SK-N-SH (cell line): ENCODE data around the gene EPHA3. TPM values are rescaled to one million over a fixed set of nuclear protein-coding genes. Genes with fewer than 3 reads are reported as not detected.

Experiments used
- CTCF ChIA-PET: fragments of 300-600, 350-600 bp; formaldehyde crosslinking; extraction: SDS; loops from one replicate; lab custom pipeline; 2021; lab: Yijun Ruan, JAX
- POLR2A ChIA-PET: fragments of 350-600 bp; sonication (Branson Sonifier 250); formaldehyde crosslinking; extraction: SDS; loops from one replicate; lab custom pipeline; 2020; ENCODE audit warnings: antibody characterized with exemption, inconsistent platforms; lab: Yijun Ruan, JAX
- DNase-seq: peaks from one replicate; pipeline ENCODE4 v3.0.0; 2012
- H2AFZ ChIP-seq: fragments of 200-600 bp; sonication (generic); 2 replicates; pipeline ENCODE4 v1.8.1; 2016; ENCODE audit warnings: antibody characterized with exemption, mild to moderate bottlenecking, low read depth
- H3F3A ChIP-seq: fragments of 200-600 bp; sonication (generic); replicated peaks from 2 replicates; pipeline ENCODE3; 2016; ENCODE audit warnings: antibody characterized with exemption, mild to moderate bottlenecking; ENCODE audit not compliant: insufficient read depth
- H3K27ac ChIP-seq, 2 experiments: fragments of 200-500 bp in 1 of 2; fragments of 200-600 bp in 1 of 2; sonication (Bioruptor generic) in 1 of 2; sonication (generic), shearing (Covaris generic) in 1 of 2; 2 replicates each; pipeline versions ENCODE4 v1.5.1 to v1.6.1; 2014 to 2016; ENCODE audit warnings: low read depth in 2 of 2, inconsistent platforms in 1 of 2, low read length in 1 of 2, mild to moderate bottlenecking in 1 of 2, mixed read lengths in 1 of 2
- H3K27me3 ChIP-seq: fragments of 200-600 bp; sonication (generic), shearing (Covaris generic); 2 replicates; pipeline ENCODE4 v1.6.1; 2016; ENCODE audit warnings: mixed run types; ENCODE audit not compliant: insufficient read depth
- H3K36me3 ChIP-seq, 2 experiments: fragments of 200-500 bp in 1 of 2; fragments of 200-600 bp in 1 of 2; sonication (Bioruptor generic) in 1 of 2; sonication (generic) in 1 of 2; replicated peaks in 1 of 2; 2 replicates each; pipeline versions ENCODE3 to v1.5.1; 2014 to 2016; ENCODE audit warnings: low read length in 1 of 2, mild to moderate bottlenecking in 1 of 2; ENCODE audit not compliant: insufficient read depth in 2 of 2, control insufficient read depth in 1 of 2
- H3K4me1 ChIP-seq, 2 experiments: fragments of 200-500 bp in 1 of 2; fragments of 200-600 bp in 1 of 2; sonication (Bioruptor generic) in 1 of 2; sonication (generic), shearing (Covaris generic) in 1 of 2; 2 replicates each; pipeline versions ENCODE4 v1.5.1 to v1.6.1; 2014 to 2016; ENCODE audit warnings: low read depth in 1 of 2, low read length in 1 of 2, mixed run types in 1 of 2; ENCODE audit not compliant: insufficient read depth in 2 of 2, control insufficient read depth in 1 of 2
- H3K4me2 ChIP-seq: fragments of 200-600 bp; sonication (generic), shearing (Covaris generic); 2 replicates; pipeline ENCODE4 v1.6.1; 2017; ENCODE audit warnings: mixed run types
- H3K4me3 ChIP-seq, 2 experiments: fragments of 200-500 bp in 1 of 2; fragments of 200-600 bp in 1 of 2; sonication (Bioruptor generic) in 1 of 2; sonication (generic), shearing (Covaris generic) in 1 of 2; 2 replicates each; pipeline versions ENCODE4 v1.5.1 to v1.8.1; 2014 to 2016; ENCODE audit warnings: low read depth in 2 of 2, inconsistent platforms in 1 of 2, low read length in 1 of 2, mild to moderate bottlenecking in 1 of 2, mixed read lengths in 1 of 2, moderate library complexity in 1 of 2
- H3K79me2 ChIP-seq: fragments of 200-600 bp; sonication (generic); 2 replicates; pipeline ENCODE4 v1.8.1; 2017; ENCODE audit warnings: mild to moderate bottlenecking; ENCODE audit not compliant: insufficient read depth
- H3K9ac ChIP-seq: fragments of 200-600 bp; sonication (generic); 2 replicates; pipeline ENCODE4 v1.6.1; 2017; ENCODE audit warnings: mixed run types
- H3K9me2 ChIP-seq: fragments of 200-600 bp; sonication (generic); 2 replicates; pipeline ENCODE4 v1.6.1; 2017; ENCODE audit warnings: mixed run types
- H3K9me3 ChIP-seq: fragments of 200-600 bp; sonication (generic); 2 replicates; pipeline ENCODE4 v1.6.1; 2017; ENCODE audit warnings: mixed run types, mild to moderate bottlenecking, moderate library complexity
- H4K20me1 ChIP-seq: fragments of 200-600 bp; sonication (generic); 2 replicates; pipeline ENCODE4 v1.6.1; 2017; ENCODE audit warnings: mild to moderate bottlenecking, mixed run types; ENCODE audit not compliant: insufficient read depth
- CHD2 ChIP-seq: fragments of 150-350 bp; IDR thresholded peaks from 2 replicates; pipeline ENCODE4 v1.6.1; 2018; ENCODE audit warnings: low read length; ENCODE audit not compliant: partially characterized antibody
- CTCF ChIP-seq: fragments of 200-600 bp; sonication (generic); IDR thresholded peaks from 2 replicates; pipeline ENCODE4 v1.6.1; 2017; ENCODE audit warnings: antibody characterized with exemption, mild to moderate bottlenecking, moderate library complexity
- ELF1 ChIP-seq: IDR thresholded peaks from 2 replicates; pipeline ENCODE4 v1.4.0; 2012
- EP300 ChIP-seq, 2 experiments: IDR thresholded peaks; 2 replicates each; pipeline versions ENCODE4 v1.4.0 to v1.6.1; 2012; ENCODE audit warnings: borderline replicate concordance in 1 of 2, low read depth in 1 of 2, low read length in 1 of 2
- FOXJ3 ChIP-seq: sonication (generic); formaldehyde crosslinking; IDR thresholded peaks from 2 replicates; pipeline ENCODE4 v1.5.1; 2020; ENCODE audit warnings: mild to moderate bottlenecking, missing genetic modification reagents
- GATA2 ChIP-seq: sonication (generic); formaldehyde crosslinking; IDR thresholded peaks from 2 replicates; pipeline ENCODE4 v1.5.0; 2020; ENCODE audit warnings: mild to moderate bottlenecking, missing genetic modification reagents
- JUND ChIP-seq: IDR thresholded peaks from 2 replicates; pipeline ENCODE4 v1.4.0; 2012
- MEF2A ChIP-seq: IDR thresholded peaks from 2 replicates; pipeline ENCODE4 v1.4.0; 2012; ENCODE audit warnings: low read depth, borderline replicate concordance
- NFIC ChIP-seq: IDR thresholded peaks from 2 replicates; pipeline ENCODE4 v1.4.0; 2012; ENCODE audit warnings: borderline replicate concordance
- NRF1 ChIP-seq: IDR thresholded peaks from 2 replicates; pipeline ENCODE4 v1.6.1; 2012; ENCODE audit warnings: low read depth, mild to moderate bottlenecking, low read length
- PBX3 ChIP-seq: IDR thresholded peaks from 2 replicates; pipeline ENCODE4; 2012
- POLR2AphosphoS5 ChIP-seq: IDR thresholded peaks from 2 replicates; pipeline ENCODE4 v1.6.1; 2012; ENCODE audit warnings: low read depth, low read length
- RFX5 ChIP-seq: IDR thresholded peaks from 2 replicates; pipeline ENCODE4 v1.6.1; 2012; ENCODE audit warnings: mild to moderate bottlenecking, improper control_type of control experiment, low read length
- RXRA ChIP-seq: IDR thresholded peaks from 2 replicates; pipeline ENCODE4 v1.4.0; 2012; ENCODE audit warnings: low read depth, mild to moderate bottlenecking, borderline replicate concordance
- TAF1 ChIP-seq: IDR thresholded peaks from 2 replicates; pipeline ENCODE4 v1.6.1; 2012; ENCODE audit warnings: low read depth, mild to moderate bottlenecking, low read length, moderate library complexity, borderline replicate concordance
- TCF12 ChIP-seq: IDR thresholded peaks from 2 replicates; pipeline ENCODE4 v1.4.0; 2012
- USF1 ChIP-seq: IDR thresholded peaks from 2 replicates; pipeline ENCODE4 v1.4.0; 2012; ENCODE audit warnings: low read depth, borderline replicate concordance
- WGBS: methylation state at CpG from one replicate; pipeline ENCODE4 v1.1.6; 2017; ENCODE audit warnings: low lambda C conversion rate; 5-methylcytosine and 5-hydroxymethylcytosine counted together
- polyA plus RNA-seq, 3 experiments: library from polyadenylated mRNA; depleted of rRNA; stranded (reverse); fragments of >200 nt; gene quantifications; 2 replicates each; pipeline ENCODE4 v1.2.3, GENCODE V29; 2012
- TF ChIP-seq, protein P1 (sequence below): IDR thresholded peaks from 2 replicates; pipeline ENCODE4 v1.4.0; 2012; ENCODE audit warnings: low read depth

The EPHA3 gene
- polyA plus RNA-seq, 1 of the 3 experiments (the other 2 are of a cell fraction) = not detected

DNA sequence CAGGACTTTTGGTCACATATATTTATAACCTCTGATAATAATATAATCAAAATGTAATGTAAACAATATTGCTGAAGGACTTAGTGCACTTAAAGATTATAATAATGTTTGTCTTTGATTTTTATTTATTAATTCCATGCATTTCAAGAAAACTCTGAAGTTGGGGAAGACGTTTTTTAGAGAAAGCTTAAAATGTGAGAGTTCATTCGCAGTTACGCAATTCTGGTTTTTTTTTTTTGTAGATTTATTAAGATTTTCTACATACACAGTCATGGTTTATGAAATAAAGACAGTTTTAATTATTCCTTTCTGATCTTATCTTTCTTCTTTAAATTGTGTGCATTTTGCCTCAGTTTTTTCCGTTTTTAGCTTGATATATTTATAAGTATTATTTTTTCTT lies 204.7 kb downstream of the EPHA3 start:
- H3K4me3 ChIP-seq = no peak overlapping the region
- H3K9ac ChIP-seq = no peak overlapping the region
- no peak overlapping the region for H3K27ac ChIP-seq
- TF ChIP-seq JUND (no peak), FOXJ3 (CRISPR knock-in tag) (no peak), PBX3 (no peak), CHD2 (no peak), POLR2AphosphoS5 (no peak), ELF1 (no peak), TCF12 (no peak), NRF1 (no peak), NFIC (no peak), GATA2 (CRISPR knock-in tag) (no peak), EP300 (IDR thresholded peaks at IDR 0.05; ENCODE audit: borderline replicate concordance in 1 of 2, low read depth in 1 of 2, low read length in 1 of 2) (no peak), MEF2A (no peak), USF1 (no peak), RFX5 (no peak), RXRA (no peak)
- TF ChIP-seq, protein P1, sequence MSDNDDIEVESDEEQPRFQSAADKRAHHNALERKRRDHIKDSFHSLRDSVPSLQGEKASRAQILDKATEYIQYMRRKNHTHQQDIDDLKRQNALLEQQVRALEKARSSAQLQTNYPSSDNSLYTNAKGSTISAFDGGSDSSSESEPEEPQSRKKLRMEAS = no peak
- TF ChIP-seq, all 33 proteins: peak for 0
- ChIA-PET CTCF (no interaction called here), POLR2A (no interaction called here)
- no peak overlapping the region for H2AFZ ChIP-seq
- H3K27me3 ChIP-seq = no peaks in the 10 kb centered on the region
- H3K9me2 ChIP-seq = no peaks in the 10 kb centered on the region
- no peak overlapping the region for H3K4me2 ChIP-seq
- H3K4me1 ChIP-seq = no peaks in the 10 kb centered on the region
- no peak for DNase-seq
- H3F3A ChIP-seq = no peaks in the 10 kb centered on the region
- no peaks in the 10 kb centered on the region for H3K9me3 ChIP-seq
- WGBS = 20% methylated on average over 4 of the region's 4 CpGs
- no peaks in the 10 kb centered on the region for H3K36me3 ChIP-seq
- H3K79me2 ChIP-seq = no peaks in the 10 kb centered on the region
- no peaks in the 10 kb centered on the region for H4K20me1 ChIP-seq

DNA sequence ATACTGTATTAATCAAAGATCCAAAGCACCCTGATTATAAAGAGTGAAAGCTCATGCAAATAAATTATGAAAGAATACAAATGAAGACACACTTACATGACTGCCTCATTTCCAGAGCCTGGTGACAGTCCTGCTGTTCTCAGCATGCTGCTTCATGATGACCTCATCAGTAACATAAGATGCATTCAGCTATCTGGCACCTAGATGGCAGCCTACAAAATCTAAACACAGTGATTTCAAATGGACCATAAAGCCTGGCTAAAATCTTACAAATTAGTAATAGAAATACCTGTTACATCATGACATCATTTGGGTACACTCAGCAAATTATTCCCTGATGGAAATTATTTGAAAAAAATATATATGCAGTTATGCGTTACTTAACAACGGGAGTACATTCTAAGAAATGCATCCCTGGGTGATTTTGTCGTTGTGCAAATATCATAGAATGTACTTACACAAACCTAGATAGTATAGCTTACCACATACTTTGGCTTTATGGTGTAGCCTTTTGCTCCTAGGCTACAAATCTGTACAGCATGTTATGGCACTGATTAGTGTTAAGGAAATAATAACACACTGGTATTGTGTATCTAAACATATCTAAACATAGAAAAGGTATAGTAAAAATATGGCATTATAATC lies 207.2 kb downstream of the EPHA3 start:
- TF ChIP-seq CTCF (peak; percentile 44), TAF1 (no peak)
- no peak overlapping the region for H3K4me2 ChIP-seq
- no peak overlapping the region for H2AFZ ChIP-seq
- CTCF ChIA-PET = no interaction called here
- H3K36me3 ChIP-seq = no peaks in the 10 kb centered on the region
- H3K4me1 ChIP-seq = no peaks in the 10 kb centered on the region
- no peak overlapping the region; a peak in 1 of 4 replicates for H3K4me3 ChIP-seq
- no peaks in the 10 kb centered on the region for H3K9me3 ChIP-seq
- H3F3A ChIP-seq = no peaks in the 10 kb centered on the region
- no peak for DNase-seq
- 9% methylated on average over 3 of the region's 3 CpGs for whole genome bisulfite sequencing
- H3K27ac ChIP-seq = no peak overlapping the region
- no peaks in the 10 kb centered on the region for H4K20me1 ChIP-seq
- H3K79me2 ChIP-seq = no peaks in the 10 kb centered on the region
- no peaks in the 10 kb centered on the region for H3K27me3 ChIP-seq
- H3K9me2 ChIP-seq = no peaks in the 10 kb centered on the region
- no peak overlapping the region for H3K9ac ChIP-seq
- POLR2A ChIA-PET = no interaction called here
